Kidney glomerular epithelial cell (primary cell): ENCODE results near the gene CCDC3.

Experiments used
- DNase-seq: peaks from one replicate; lab custom pipeline; 2025; lab: John Stamatoyannopoulos, UW

CCDC3 gene

DNA sequence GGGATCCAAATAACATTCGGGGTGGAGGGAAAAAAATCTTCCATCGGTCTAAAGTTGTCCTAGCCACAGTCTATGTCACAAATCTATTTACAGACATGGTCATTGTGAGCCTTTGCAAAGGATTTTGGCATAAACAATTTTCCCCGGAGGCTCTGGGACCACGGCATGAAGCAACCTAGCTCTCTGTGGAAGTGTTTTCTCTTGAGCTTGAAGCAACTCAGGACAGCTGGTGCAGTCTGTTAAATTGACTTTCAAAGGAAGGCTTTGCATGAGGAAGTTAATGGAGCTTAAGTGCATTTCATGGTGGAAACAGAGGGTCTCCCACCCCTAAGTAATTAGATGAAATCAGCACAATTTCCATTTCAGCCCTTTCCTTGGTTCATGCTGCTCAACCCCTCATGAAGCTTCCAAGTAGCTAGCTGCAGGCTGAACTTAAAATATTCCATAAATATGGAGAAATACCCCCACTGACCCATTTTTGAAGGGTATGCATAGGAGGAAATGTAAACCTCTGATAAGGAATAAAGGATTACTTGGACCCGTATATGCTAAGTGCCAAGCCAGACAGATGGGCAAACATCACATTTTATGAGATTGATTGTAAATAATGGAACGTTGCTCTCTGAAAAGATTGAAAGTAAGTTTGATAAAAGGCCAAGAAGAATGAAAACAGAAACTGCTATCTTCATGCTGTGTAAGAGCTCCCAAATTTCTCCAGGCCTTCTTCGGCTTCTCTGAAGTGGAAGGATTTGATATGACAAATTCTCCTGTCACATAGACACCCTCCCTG lies 39.9 kb downstream of the CCDC3 start:
- DNase-seq, result no peak

DNA sequence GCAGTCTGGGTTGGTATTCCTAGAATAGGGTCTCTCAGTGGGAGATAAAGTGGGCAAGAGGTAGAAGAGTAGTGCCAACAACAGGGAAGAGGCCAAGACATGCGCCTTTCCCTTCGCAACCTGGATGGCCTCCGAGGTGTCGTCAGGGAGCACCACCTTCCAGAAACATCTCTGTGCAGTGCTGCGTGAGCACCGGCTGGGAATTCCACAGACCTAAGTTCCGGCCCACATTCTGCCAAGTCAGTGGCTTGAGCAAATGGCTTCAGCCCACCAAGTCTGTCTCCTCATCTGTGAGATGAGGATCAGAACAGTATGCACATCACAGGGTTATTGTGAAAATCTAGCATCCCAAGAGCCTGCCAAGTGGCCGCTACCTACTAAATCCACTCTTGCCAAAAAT lies 40.6 kb downstream of the CCDC3 start:
- no peak for DNase-seq

DNA sequence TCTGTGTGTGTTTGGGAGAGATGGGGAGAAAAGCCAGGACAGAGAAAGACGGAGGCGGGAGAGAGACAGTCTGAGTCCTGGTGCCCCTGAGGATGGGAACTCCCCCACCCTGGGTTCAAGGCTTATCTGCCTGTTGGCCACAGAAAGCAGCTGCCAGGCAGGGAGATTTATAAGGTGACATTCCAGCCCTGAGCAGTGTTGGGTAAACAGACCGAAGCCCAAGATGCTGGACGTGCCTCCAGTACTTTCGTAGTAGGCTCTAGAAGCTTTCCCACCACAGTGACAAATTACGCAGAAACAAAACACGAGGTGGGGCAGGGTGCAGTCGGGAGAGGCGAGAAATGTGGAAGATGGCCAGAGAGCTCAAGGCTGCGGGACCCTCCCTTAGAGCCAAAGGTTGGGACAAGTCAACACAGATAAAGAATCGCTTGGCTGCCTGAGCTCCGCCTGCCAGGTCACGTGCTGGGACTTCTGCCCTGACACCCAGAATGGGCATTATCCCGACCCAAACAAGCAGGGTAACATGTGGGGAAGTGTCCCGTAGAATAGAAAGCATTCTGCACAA lies 41.1 kb downstream of the CCDC3 start:
- no peak for DNase-seq

DNA sequence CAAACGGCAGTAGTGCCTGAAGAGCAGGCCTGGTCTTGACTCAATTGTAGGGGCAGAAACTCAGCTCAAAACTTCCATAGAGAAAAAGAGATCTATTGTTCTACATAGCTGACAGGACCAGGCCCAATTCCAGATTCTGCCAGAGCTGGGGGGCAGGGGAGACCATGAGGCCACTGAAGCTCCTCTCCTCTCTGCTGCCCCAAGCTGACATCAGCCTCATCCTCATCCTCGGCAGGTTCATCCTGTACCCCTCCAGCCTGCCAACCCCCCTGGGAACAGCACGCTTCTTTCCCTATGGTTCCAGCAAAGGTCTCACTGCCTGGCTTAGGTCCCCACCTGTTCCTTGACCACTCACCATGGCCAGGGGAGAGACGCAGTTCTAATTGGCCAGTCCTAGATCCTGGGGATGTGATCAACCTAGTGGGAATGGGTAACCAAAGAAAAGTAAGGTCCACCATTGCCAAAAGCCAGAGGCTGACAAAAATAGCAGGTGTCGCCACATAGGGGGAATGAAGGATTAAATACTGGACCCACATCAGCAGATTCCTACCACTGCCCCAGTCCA lies 42.9 kb downstream of the CCDC3 start:
- no peak for DNase-seq

DNA sequence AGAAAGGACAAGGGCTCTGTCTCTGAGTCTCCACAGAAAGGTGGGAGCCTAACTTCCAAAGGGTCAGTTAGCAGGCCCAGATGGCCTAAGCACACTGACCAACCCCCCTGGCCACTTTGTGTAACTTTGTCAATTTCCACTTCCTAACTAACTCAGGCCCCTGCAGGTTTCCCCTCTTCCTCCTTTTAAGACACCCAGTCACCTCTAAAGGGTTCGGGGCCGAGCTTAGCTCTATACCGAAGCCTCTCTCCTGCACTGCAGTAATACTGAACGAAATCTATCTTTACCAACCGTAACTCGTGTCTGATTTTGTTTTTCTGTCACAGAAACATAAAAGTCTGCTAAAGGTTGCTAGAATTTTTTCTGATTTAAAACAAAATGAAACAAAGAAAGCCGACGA lies 44.4 kb downstream of the CCDC3 start:
- no peak for DNase-seq

DNA sequence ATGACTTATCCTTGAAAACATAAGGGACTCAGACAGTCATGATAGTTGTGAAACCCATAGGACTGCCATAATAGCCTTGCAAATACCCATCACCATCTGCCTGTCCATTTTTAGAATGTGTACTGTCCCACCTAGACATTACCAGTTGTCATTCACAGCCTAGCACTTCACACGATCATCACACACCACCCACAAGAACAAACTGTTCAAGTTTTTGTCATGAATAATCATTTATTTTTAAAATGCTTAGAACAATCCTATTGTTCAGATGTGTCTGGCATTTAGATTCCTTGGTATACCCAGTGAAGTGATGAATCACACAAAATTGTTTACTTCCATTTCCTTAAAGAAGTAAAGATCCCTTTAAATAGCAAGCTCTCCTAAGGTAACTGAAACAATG lies 46.6 kb downstream of the CCDC3 start:
- no peak for DNase-seq

DNA sequence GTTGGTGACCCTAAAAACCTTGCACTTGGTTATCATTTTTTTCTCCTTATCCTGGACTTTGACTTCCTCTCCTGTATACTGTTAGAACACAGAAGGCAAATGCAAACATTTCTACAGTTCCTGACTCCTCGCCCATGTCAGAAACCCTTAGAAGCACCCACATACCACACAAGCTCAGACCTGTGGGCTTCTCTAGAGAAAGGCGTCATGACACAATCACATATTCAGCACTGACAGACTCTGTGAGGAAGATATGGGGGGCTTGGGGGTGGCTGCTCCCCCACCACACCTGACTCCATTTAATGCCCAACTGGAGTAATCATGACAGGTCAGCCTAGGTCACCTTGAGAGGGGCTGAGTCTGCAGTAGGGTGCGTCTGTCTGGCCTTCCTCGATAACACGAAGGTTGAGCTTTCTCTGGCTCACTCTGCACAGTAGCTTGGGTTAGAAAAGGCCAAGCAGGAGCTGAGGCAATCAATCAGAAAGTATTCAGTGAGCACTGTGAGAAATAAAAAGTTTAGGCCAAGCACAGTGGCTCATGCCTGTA lies 50.9 kb downstream of the CCDC3 start:
- DNase-seq, result no peak

DNA sequence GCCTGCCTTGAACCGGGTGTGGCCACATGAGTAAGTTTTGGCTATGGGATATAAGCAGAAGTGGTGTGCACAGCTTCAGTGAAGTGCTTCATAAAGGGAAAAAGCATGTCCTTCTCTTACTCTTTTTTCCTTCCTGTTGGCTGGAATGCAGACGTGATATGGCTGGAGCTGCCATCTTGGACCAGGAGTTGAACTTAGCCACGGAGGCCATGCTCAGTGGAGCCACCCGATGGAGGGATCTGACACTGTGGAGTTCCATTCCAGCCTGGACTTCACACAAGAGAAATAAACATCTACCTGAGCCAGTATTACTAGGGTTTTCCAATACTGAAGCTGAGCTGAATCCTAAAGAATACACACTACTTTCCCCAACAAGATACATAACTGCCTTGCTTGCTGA lies 52.3 kb downstream of the CCDC3 start:
- DNase-seq, result no peak

DNA sequence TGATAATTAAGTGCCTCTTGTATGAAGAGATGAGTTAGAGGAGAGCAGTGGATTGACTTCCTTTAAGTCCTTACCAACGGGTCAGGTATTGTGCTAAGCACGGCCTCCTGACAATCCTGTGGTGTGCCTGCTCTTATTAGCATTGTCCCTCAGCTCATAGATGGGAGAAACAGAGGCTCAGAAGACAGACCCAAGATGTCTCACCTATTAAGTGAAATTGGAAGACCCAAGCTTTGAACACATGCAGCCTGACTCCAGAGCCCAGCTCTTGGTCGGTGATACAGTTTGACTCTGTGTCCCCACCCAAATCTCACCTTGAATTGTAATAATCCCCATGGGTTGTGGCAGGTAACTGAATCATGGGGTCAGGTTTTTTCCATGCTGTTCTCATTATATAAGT lies 53.8 kb downstream of the CCDC3 start:
- DNase-seq, result no peak

DNA sequence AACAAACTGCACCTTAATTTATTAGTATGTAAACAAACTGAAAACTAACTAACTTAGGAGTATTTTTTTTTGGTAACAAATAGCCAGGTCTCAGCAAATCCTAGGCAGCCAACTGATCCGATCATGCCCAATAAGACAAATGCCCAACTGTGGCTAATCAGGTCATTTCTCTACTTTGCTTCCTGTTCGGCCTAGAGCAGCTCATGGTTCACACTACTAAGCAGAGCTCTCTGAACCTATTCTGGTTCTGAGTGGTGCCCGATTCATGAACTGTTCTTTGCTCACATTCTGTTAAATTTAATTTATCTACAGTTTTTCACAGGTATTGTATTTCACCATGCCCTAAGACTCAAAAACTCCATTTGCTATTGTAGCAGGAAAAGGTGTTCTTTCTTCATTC lies 55.1 kb downstream of the CCDC3 start:
- no peak for DNase-seq

DNA sequence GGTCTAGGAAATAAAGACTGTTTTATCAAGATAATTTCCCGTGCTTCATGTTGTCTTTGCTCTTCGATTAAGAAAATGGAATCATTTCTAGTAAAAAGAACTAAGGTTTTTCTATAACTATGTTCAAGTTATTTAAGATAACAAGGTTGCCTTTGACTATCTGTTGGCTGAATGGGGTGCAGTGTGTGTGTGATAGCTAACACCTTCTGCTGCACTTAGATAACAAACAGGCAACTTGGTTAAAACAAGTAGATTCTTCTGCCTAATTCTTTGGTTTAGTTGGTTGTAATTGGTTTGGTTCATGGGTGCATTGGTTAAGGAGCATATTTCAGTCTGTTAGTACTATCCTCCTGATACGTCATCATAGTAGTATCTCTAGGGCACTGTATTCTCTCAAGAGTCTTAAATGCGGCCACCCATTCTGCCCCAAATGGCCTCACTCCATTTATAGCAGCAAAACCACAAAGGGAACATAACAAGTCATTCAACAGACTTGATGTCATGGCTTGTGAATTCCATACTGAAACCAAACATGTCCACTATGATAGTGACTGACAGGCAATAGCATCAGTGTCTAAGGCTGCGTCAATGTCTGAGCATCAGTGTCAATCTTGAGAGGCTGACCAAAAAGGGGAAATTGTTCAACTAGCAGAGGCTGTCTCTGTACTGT lies 55.7 kb downstream of the CCDC3 start:
- no peak for DNase-seq

DNA sequence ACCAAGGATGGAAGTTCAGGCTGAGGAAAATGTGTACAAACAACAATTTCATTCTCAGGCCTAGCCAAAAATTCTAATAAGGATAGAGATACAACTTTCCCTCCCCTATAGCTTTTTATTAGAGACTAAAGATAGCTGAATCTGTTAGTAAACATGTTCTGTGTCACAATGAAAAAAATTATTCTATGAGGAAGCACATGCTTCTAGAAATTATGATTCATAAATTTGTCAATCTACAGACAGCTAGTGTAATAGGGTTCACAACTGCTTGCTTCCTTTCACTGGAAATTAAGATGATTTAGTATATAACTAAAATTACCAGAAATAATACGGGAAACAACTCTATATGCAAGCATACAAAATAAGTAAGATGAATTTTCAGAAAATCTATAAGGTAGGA lies 56.6 kb downstream of the CCDC3 start:
- no peak for DNase-seq

DNA sequence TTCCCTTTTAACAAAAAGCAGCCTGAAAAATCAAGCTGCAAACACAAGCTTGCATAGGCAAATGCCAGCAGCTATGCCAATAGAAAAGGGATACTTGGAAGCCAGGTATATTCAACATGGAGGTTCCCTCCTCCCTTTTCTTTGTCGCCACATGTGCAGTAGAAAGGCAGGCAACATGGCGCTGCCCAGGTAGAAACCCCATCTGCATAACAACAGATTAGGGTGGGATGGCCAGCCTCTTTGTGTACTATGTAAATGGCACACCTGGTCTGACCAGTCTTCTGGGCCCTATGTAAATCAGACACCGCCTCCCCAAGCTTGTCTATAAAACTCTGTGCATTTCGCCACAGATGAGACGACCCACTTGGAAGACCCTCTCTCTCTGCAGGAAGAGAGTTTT lies 58.1 kb downstream of the CCDC3 start:
- no peak for DNase-seq

DNA sequence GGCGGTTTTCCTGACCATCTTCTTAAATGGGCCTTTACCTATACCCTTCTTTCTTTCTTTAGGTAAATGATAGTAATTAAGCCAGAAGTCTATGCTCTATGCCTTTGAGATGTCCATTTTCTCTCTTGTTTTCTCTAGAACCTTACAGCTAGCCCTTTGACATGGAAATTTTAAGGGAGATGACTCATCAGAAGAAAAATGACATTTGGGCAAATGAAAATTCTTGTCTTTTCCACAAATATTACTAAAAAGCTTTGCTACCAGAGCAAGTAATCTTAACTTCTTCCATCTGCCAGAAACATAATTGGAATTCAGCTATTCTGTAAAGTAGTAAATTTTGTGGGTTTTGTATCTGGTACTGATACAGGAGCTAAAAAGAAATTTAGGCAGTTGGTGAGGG lies 59.5 kb downstream of the CCDC3 start:
- DNase-seq, result no peak

DNA sequence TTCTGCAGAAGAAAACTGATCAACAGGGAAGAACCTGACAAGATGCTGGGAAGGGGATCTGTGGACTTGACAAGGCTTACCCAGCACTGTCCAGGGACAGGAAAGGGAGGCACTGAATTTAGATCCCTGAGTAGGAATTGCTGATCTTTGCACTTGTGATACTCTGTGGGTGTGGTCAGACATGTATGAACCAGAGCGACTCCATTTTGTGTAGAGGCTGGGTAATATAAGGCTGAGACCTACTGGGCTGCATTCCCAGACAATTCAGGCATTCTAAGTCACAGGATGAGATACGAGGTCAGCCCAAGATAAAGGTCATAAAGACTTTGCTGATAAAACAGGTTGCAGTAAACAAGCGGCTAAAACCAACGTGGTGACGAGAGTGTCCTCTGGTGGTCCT lies 60.7 kb downstream of the CCDC3 start:
- no peak for DNase-seq

DNA sequence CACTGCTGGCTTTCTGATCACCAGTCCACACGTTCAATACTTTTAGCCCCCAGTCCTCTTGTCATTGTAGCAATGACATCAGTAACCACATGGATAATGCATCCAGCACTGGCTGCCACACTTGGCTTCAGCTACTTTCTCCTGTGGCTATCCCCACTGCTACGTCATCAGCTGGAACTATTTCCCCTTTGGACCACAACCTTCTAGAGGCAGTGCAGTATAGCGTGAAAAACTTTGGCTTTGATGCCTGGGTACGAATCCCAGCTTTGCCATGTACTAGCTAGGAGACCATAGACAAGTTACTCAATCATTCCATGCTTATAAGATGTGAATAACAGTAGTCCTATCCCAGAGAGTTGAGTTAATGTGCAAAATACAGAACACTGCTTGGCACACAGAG lies 63.2 kb downstream of the CCDC3 start:
- DNase-seq, result no peak

DNA sequence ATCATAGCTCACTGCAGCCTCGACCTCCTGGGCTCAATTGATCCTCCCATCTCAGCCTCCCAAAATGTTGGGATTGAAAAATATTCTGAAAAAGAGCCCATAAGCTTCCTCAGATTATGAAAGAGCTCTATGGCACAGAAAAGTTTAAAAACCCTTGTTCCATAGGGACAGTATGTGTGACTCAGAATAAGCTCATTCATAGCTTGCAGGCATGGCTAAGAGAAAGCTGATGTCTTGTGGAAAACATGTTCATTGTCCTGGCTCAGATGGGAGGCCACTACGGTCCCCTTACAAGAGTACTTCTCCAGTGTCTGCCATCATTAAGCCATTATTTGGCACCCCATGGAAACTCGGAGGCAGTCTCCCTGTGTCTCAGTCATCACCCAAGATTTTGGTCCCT lies 64.0 kb downstream of the CCDC3 start:
- no peak for DNase-seq

DNA sequence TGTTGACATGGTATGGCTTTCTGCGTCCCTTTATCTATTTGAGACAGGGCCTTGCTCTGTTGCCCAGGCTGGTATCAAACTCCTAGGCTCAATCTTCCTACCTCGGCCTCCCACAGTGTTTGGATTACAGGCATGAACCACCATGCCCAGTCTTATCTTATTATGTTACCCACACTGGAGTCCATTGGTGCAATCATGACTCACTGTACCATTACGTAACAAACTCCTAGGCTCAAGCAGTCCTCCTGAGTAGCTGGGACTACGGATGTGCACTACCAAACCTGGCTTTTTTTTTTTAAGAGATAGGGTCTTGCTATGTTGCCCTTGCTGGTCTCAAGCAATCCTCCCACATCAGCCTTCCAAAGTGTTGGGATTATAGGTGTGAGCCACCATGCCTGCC lies 66.7 kb downstream of the CCDC3 start:
- peak; percentile 11 for DNase-seq

DNA sequence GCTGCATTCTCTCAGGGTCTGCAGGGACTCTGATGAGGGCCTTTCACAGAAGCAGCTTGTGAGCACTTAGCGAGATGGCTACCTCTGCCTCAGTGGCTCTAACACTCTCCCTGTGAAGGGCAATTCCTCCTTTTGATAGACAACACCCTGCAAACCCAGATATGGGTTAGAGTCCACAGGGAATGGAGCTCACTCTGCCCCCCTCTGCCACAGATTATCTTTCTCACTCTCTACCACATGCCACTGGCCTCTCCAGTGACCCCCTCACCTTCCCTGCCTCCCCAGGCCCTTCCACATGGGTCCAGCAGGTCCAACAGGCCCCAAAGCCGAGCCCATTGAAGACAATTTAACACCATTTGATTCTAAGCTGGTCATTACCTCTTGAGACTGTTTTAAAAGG lies 72.1 kb downstream of the CCDC3 start:
- no peak for DNase-seq

DNA sequence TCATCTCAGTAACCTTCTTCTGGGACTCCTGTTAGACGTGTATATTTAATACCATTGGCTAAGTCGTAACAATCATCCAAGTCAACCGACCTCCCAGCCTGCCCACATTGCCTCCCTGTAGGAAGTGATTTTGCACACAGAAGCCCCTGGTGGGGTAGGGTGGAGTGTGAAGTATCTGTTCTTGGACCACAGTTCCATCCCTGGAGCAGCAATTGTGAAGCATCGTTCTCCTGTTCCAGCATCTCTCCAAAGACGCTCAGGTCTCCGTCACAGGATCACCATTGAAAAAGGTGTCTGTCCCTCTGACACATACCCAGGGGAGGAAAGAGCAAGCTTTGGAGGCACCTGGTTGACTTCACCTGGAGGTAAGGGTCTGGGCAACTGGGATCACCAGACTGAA lies 72.9 kb downstream of the CCDC3 start:
- DNase-seq, result no peak

DNA sequence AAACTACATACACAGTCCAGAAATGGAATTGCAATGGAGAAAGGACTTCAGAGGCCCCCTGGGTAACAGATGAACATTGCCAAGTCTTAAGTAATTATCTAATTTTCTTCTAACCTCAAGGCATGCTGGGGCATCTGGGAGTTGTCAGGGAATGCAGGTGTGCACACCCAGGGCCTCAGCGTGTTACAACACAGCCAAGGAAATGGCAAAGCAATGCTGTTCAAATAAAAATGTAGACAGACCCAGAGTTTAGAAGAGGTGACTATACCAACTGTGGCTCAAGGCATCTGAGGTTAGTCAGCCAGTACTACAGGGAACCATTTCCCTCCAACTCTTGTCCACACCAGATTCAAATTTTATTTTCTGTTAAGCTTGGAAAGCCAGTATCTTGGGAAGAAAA lies 73.6 kb downstream of the CCDC3 start:
- DNase-seq, result no peak

DNA sequence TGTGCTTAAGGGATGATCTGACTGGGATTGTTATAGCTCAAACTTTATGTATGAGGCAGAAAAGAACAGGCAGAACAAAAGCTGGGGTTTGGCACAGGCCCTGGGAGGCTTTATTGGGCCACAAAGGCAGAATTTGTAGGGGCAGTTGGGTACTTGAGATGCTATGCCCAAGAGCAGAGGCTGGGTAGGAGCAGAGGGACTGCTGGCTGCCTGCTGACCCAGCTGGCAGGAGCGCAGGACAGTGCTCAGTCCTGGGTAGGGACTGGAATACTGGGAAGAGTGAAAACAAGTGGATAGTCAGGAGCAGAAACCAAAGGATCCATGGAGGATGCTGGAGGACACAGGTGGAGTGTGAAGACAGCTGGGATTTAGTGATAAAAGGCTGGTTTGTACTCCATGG lies 75.7 kb downstream of the CCDC3 start:
- no peak for DNase-seq

DNA sequence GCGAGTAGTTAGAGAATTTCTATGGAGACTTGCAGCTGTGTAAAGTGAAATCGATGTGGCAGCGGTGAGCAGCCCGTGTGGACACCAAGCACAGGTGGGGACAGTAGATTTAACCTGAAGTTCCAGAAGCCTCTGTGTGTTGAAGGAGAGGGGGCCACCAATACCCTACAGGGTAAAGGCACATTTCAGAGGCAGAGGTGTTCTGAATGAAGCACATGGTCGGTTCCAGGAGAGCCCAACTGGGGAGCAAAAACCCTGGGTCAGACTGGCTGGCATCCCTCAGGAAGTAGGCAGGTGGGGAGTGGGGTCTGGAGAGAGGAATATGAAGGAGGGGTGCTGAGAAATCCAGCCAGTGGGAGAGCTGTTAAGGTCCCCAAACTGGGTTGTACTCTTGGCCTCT lies 76.6 kb downstream of the CCDC3 start:
- DNase-seq, result no peak
